ENCODE measurements around the gene HMOX1.

HMOX1 gene

DNA sequence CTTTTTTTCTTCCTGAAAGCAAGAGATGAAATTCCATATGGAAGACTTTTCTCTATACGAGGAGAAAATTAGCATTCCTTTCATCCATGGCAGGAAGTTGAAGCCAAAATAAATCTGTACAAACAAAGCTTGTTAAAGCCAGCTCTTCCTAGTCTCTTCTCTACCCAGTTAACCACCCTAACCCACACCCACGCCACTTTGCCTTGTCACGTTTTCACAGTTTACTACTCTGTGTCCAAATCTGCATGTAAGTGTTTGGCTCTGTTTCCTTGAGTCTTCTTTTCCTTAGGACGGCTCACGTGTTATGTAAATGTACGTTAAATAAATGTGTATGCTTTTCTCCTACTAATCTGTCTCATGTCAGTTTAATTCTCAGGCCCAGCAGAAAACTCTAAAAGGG, 7.1 kb upstream of the HMOX1 start:
- no peak overlapping the region for H3K4me3 ChIP-seq (ENCODE audit: control insufficient read depth, low read depth, low read length)
- TF ChIP-seq, protein P1, sequence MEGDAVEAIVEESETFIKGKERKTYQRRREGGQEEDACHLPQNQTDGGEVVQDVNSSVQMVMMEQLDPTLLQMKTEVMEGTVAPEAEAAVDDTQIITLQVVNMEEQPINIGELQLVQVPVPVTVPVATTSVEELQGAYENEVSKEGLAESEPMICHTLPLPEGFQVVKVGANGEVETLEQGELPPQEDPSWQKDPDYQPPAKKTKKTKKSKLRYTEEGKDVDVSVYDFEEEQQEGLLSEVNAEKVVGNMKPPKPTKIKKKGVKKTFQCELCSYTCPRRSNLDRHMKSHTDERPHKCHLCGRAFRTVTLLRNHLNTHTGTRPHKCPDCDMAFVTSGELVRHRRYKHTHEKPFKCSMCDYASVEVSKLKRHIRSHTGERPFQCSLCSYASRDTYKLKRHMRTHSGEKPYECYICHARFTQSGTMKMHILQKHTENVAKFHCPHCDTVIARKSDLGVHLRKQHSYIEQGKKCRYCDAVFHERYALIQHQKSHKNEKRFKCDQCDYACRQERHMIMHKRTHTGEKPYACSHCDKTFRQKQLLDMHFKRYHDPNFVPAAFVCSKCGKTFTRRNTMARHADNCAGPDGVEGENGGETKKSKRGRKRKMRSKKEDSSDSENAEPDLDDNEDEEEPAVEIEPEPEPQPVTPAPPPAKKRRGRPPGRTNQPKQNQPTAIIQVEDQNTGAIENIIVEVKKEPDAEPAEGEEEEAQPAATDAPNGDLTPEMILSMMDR (conservative IDR thresholded peaks at IDR 0.05; ENCODE audit: control insufficient read depth, insufficient read depth, low read depth, low read length): no peak
- no peak for DNase-seq (ENCODE audit: low read depth)

DNA sequence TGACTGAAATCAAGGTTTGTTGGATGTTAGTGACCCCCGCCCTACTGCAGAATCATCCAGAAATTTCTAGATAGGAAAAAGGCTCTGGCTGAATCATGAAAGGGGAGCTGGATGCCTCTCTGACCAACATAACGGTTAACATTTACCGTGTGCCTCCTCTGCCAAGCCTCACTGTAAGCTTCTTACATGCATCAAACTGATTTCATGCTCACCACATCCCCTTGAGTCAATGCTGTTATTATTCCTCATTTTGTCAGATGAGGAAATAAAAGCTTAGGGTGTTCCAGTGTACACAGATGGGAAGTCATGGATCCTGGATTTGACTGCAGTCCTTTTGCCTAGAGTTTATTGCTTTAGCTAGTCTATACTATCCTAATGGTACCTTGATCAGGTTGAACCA, 5.9 kb upstream of the HMOX1 start:
- TF ChIP-seq, protein P1 (conservative IDR thresholded peaks at IDR 0.05; ENCODE audit: control insufficient read depth, insufficient read depth, low read depth, low read length): no peak

DNA sequence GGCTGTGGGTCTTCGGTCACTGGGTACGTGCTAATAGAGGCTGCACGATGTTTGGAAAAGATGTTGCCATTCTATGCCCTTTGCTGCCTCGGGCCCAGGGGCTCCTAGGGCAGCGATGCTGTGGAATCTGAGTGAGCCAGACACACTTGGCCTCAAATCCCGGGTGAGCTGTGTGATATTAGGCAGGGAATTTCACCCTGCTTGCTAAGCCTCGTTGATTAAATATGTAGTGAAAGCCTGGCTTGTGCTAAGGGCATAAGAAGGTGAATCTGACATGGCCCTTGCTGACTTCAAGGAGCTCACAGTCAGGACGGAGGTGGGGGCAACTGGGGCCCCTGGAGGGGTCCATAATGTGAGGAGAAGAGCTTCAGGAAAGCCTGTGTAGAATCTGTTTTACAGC, 5.4 kb upstream of the HMOX1 start:
- TF ChIP-seq, protein P1 (conservative IDR thresholded peaks at IDR 0.05; ENCODE audit: control insufficient read depth, insufficient read depth, low read depth, low read length): no peak
- H3K4me3 ChIP-seq (ENCODE audit: control insufficient read depth, low read depth, low read length): no peak overlapping the region
- DNase-seq (ENCODE audit: low read depth): no peak

More for the DNA sequence above, 5.9 kb upstream of the HMOX1 start:
- DNase-seq (ENCODE audit: low read depth): peak; percentile 84
- H3K4me3 ChIP-seq (ENCODE audit: control insufficient read depth, low read depth, low read length): no peak overlapping the region

DNA sequence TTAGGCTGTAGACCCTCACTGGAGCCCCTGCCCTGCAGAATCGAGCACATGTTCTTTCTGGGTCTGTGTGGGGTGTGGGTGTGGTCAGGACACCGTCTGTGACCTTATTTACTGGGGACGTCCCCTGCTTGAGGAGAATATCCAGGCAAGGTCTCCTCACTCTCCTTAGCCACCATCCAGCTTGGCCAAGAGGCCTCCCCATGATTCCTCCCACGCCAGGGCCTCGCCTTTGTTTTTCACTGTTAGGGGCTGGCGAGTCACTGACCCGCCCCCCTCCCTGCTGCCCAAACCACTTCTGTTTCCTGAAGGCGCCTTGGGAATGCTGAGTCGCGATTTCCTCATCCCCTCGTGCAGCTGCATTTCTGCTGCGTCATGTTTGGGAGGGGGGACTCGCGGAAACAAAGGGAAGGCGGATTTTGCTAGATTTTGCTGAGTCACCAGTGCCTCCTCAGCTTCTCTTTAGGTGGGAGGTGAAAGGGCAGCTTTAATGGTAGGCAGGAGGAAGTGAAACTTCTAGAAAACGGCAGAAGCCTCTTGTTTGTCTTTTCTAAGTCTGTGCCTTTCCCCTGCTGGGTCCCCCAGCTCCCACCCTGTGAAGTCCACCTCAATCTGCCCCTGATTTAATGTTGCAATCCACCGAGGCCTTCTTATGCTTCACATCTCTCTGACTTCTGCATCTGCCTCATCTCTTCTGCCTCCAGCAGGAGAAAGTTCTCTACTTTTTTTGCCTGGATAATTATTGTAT, 4.0 kb upstream of the HMOX1 start:
- TF ChIP-seq, protein P1 (conservative IDR thresholded peaks at IDR 0.05; ENCODE audit: control insufficient read depth, insufficient read depth, low read depth, low read length): no peak
- peak; percentile 99 for DNase-seq (ENCODE audit: low read depth)
- no peak overlapping the region for H3K4me3 ChIP-seq (ENCODE audit: control insufficient read depth, low read depth, low read length)

DNA sequence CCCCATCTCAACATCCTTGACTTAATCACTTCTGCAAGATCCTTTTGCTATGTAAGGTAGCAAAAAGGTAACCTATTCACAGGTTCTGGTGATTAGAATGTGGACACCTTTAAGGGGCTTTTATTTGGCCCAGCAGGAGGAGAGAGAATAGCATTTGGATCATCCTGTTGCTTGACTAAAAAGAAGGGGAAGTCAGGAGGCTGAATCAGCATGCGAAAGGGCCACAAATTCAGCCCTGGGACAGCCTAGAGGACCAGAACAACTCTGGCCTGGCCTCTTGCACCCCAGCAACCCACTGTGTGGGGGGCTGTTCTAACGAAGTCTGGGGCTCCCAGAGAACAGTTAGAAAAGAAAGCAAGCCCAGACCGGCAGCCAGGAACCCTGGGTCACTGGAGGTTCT, 3.2 kb upstream of the HMOX1 start:
- no peak overlapping the region for H3K4me3 ChIP-seq (ENCODE audit: control insufficient read depth, low read depth, low read length)
- TF ChIP-seq, protein P1 (conservative IDR thresholded peaks at IDR 0.05; ENCODE audit: control insufficient read depth, insufficient read depth, low read depth, low read length): no peak
- no peak for DNase-seq (ENCODE audit: low read depth)

DNA sequence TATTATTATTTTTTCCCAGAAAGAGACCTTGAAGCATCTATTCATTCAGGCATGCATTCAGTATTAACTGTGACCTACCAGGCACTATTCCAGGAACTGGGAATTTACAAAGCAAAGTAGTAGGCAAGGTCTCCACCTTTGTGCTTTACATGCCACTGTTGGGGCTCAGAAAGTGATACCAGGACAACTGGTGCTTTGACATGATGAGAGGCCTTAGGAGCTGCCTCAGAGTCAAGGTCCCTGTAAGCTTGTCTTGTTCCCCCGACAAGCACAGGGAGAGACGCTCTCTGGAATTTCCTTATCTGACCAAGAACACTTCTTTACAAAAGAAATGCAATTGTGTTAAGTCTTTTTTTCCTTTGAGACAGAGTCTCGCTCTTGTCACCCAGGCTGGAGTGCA, 2.3 kb upstream of the HMOX1 start:
- no peak overlapping the region for H3K4me3 ChIP-seq (ENCODE audit: control insufficient read depth, low read depth, low read length)
- TF ChIP-seq, protein P1 (conservative IDR thresholded peaks at IDR 0.05; ENCODE audit: control insufficient read depth, insufficient read depth, low read depth, low read length): no peak
- DNase-seq (ENCODE audit: low read depth): no peak

Data from fibroblast of mammary gland (primary cell).